ENCODE results near the gene UBXN11.
"Not testable (repeated sequence)": the region's sequence is repeated elsewhere in the genome, so short reads cannot be mapped to it uniquely, and the experiment has no call there.

DNA sequence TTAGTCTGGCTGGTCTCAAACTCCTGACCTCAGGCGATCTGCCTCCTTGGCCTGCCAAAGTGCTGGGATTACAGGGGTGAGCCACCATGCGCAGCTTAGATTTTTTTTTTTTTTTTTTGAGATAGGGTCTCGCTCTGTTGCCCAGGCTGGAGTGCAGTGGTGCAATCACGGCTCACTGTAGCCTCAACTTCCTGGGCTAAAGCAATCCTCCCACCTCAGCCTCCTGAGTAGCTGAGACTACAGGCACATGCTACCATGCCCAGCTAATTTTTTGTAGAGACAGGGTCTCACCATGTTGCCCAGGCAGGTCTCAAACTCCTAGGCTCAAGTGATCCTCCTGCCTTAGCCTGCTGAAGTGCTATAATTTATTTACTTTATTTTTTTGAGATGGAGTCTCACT, 22.9 kb upstream of the UBXN11 start:
- TF ChIP-seq, protein P1, sequence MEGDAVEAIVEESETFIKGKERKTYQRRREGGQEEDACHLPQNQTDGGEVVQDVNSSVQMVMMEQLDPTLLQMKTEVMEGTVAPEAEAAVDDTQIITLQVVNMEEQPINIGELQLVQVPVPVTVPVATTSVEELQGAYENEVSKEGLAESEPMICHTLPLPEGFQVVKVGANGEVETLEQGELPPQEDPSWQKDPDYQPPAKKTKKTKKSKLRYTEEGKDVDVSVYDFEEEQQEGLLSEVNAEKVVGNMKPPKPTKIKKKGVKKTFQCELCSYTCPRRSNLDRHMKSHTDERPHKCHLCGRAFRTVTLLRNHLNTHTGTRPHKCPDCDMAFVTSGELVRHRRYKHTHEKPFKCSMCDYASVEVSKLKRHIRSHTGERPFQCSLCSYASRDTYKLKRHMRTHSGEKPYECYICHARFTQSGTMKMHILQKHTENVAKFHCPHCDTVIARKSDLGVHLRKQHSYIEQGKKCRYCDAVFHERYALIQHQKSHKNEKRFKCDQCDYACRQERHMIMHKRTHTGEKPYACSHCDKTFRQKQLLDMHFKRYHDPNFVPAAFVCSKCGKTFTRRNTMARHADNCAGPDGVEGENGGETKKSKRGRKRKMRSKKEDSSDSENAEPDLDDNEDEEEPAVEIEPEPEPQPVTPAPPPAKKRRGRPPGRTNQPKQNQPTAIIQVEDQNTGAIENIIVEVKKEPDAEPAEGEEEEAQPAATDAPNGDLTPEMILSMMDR (IDR thresholded peaks at IDR 0.05; ENCODE audit: insufficient read depth, low read length, poor library complexity, severe bottlenecking): not testable (repeated sequence)
- not testable (repeated sequence) for TF ChIP-seq EZH2phosphoT487 (conservative IDR thresholded peaks at IDR 0.05; ENCODE audit: low read length)
